Ovary (tissue), 9 donors: ENCODE data around the gene SLC9A1. TPM values are rescaled to one million over a fixed set of nuclear protein-coding genes. Genes with fewer than 3 reads are reported as not detected.

Experiments
- DNase-seq, 5 donors: peaks; one replicate each; pipeline ENCODE4 v3.0.0-alpha.2; 2019 to 2020
- H3K27ac ChIP-seq, 2 donors: fragments of 200-600 bp; one replicate each; pipeline versions ENCODE4 v1.5.1 to v1.8.0; 2019 to 2022
- H3K27me3 ChIP-seq: fragments of 200-600 bp; one replicate; pipeline ENCODE4 v1.8.0; 2022
- H3K36me3 ChIP-seq: fragments of 200-600 bp; sonication (generic); one replicate; pipeline ENCODE4 v1.5.1; 2019
- H3K4me1 ChIP-seq: one replicate; pipeline ENCODE4 v1.8.1; 2013; ENCODE audit warnings: mild to moderate bottlenecking, moderate library complexity; ENCODE audit not compliant: insufficient read depth
- H3K4me3 ChIP-seq: fragments of 200-600 bp; sonication (generic); one replicate; pipeline ENCODE4 v1.5.1; 2017
- H3K9me3 ChIP-seq, 2 donors: fragments of 200-600 bp in 1 of 2; sonication (generic) in 1 of 2; one replicate each; pipeline versions ENCODE4 v1.5.1 to v1.8.1; 2013 to 2019; ENCODE audit warnings: mild to moderate bottlenecking in 1 of 2, moderate library complexity in 1 of 2
- CTCF ChIP-seq, 3 donors: fragments of 450-650 bp in 2 of 3; fragments of 200-600 bp in 1 of 3; IDR thresholded peaks; one replicate each; pipeline versions ENCODE4 v1.5.1 to v1.8.0; 2016 to 2022; ENCODE audit warnings: antibody characterized with exemption in 3 of 3, mild to moderate bottlenecking in 1 of 3
- EP300 ChIP-seq: sonication (generic); formaldehyde crosslinking; IDR thresholded peaks from one replicate; pipeline ENCODE4 v1.6.1; 2017; ENCODE audit warnings: antibody characterized with exemption
- POLR2A ChIP-seq: fragments of 450-650 bp; IDR thresholded peaks from one replicate; pipeline ENCODE4 v1.6.1; 2017; ENCODE audit warnings: antibody characterized with exemption, mild to moderate bottlenecking, moderate library complexity
- WGBS, 3 donors: extraction: QIAGEN DNeasy Blood & Tissue Kit in 1 of 3; methylation state at CpG; one replicate each; pipeline versions ENCODE4 v1.1.5 to v1.1.7; 2013 to 2017; 5-methylcytosine and 5-hydroxymethylcytosine counted together
- intact Hi-C, 4 donors: fragments of 100-400 bp; cut with DNase I; formaldehyde crosslinking; loops; one replicate each; pipeline versions ENCODE4 v1.11.0 to v1.15.1; 2022 to 2023
- polyA plus RNA-seq, 2 donors: library from polyadenylated mRNA; stranded (reverse); fragments of 200-250 nt in 1 of 2; fragments of 350-450 nt in 1 of 2; fragmentation: Illumina TruSeq in 1 of 2; extraction: RNeasy Lipid Tissue Mini Kit (QIAGEN cat#74804) in 1 of 2; gene quantifications; one replicate each; pipeline ENCODE4 v1.2.3, GENCODE V29; 2013 to 2014
- total RNA-seq, 7 donors: library from RNA; depleted of rRNA in 2 of 7; stranded (reverse); fragments of >200 nt in 2 of 7; fragmentation: NEBNext Ultra II Directional in 3 of 7; extraction: Animal tissue kit (Norgen Biotek cat#: 25700) in 3 of 7; gene quantifications; one replicate each; pipeline versions ENCODE4 v1.1.0 to v1.2.4, GENCODE V29; 2016 to 2023
- donor health status: DM: no; HTN: no; CAD: no; lungs with moderate emphysema.
- donor health status: DM: no; HTN: no; CAD: no.
- donor health status: Bipolar disorder and iron deficiency.
- donor health status: DM: yes; HTN: yes; CAD: no.
- donor health status: DM: no; HTN: no; CAD: no.
- donor health status: DM: yes; HTN: yes; CAD: no.

Gene SLC9A1
- total and polyA plus RNA-seq, 9 donors = 8.6 to 33.7 (median 14.8) TPM

GRCh38 chr1:27084107-27084506 is 70.8 kb downstream of the SLC9A1 start:
- TF ChIP-seq EP300 = no peak
- TF ChIP-seq POLR2A = no peak
- no peak for TF ChIP-seq CTCF (IDR thresholded peaks at IDR 0.05)
- no peaks in the 10 kb centered on the region for H3K36me3 ChIP-seq
- no peak for DNase-seq
- H3K27ac ChIP-seq = no peak overlapping the region
- no peaks in the 10 kb centered on the region for H3K4me1 ChIP-seq
- no peak overlapping the region for H3K4me3 ChIP-seq
- H3K9me3 ChIP-seq = no peaks in the 10 kb centered on the region
- intact Hi-C loops = no loop called here
- 88 to 92% (median 91%) methylated on average over 4 of the region's 4 CpGs for WGBS, 3 donors
- no peaks in the 10 kb centered on the region for H3K27me3 ChIP-seq

- H3K4me1 ChIP-seq = no peaks in the 10 kb centered on the region
Observed at GRCh38 chr1:27077968-27078367, 77.0 kb downstream of the SLC9A1 start.

GRCh38 chr1:27076803-27077202 is 78.1 kb downstream of the SLC9A1 start:
- no peaks in the 10 kb centered on the region for H3K9me3 ChIP-seq
- intact Hi-C loops = no loop called here
- H3K4me3 ChIP-seq = no peak overlapping the region
- WGBS, 3 donors = 93 to 96% (median 96%) methylated on average over 2 of the region's 2 CpGs
- H3K27me3 ChIP-seq = no peaks in the 10 kb centered on the region
- H3K27ac ChIP-seq = no peak overlapping the region
- TF ChIP-seq EP300 (no peak), POLR2A (no peak), CTCF (IDR thresholded peaks at IDR 0.05) (no peak)
- H3K36me3 ChIP-seq = no peaks in the 10 kb centered on the region
- no peak for DNase-seq
- no peaks in the 10 kb centered on the region for H3K4me1 ChIP-seq

More at GRCh38 chr1:27077968-27078367, 77.0 kb downstream of the SLC9A1 start:
- 13 to 29% (median 25%) methylated on average over 5 to 7 of the region's 7 CpGs for whole genome bisulfite sequencing, 3 donors
- intact Hi-C loops = no loop called here
- Histone ChIP-seq H3K4me3 (no peak overlapping the region), H3K27me3 (no peaks in the 10 kb centered on the region), H3K36me3 (no peaks in the 10 kb centered on the region), H3K9me3 (no peaks in the 10 kb centered on the region), H3K27ac (no peak overlapping the region)
- DNase-seq = no peak
- no peak for TF ChIP-seq EP300
- no peak for TF ChIP-seq CTCF (IDR thresholded peaks at IDR 0.05)
- no peak for TF ChIP-seq POLR2A

GRCh38 chr1:27074175-27074780 is 80.6 kb downstream of the SLC9A1 start:
- peaks cover 4% of the 10 kb centered on the region for H3K4me1 ChIP-seq
- 63 to 72% (median 71%) methylated on average over 3 of the region's 3 CpGs for WGBS, 3 donors
- DNase-seq = no peak
- no peak overlapping the region for H3K27ac ChIP-seq
- TF ChIP-seq POLR2A (no peak), CTCF (IDR thresholded peaks at IDR 0.05) (no peak), EP300 (no peak)
- no peak overlapping the region for H3K4me3 ChIP-seq
- intact Hi-C loops = no loop called here
- H3K27me3 ChIP-seq = no peaks in the 10 kb centered on the region
- H3K36me3 ChIP-seq = no peaks in the 10 kb centered on the region
- H3K9me3 ChIP-seq = no peaks in the 10 kb centered on the region
